ENCODE results near the gene NMUR1. TPM values are rescaled to one million over a fixed set of nuclear protein-coding genes. Genes with fewer than 3 reads are reported as not detected.
A peak's percentile ranks its signal among the peaks of the same experiment; 100 is the strongest.

The NMUR1 gene
- total RNA-seq, 2 experiments from 2014 or later = 0.11 to 0.14 TPM

- Histone ChIP-seq H3K27ac (ENCODE audit: low read depth in 1 of 2, low read length in 2 of 2) (peak overlapping the region; percentile 70 to 88), H3K9me3 (ENCODE audit: control insufficient read depth in 1 of 2, insufficient read depth in 1 of 2, low read length in 2 of 2) (no peaks in the 10 kb centered on the region), H3K4me1 (ENCODE audit: insufficient read depth, low read length) (peaks cover 21% of the 10 kb centered on the region), H3K4me3 (ENCODE audit: low read length) (peak overlapping the region; percentile 78), H3K36me3 (ENCODE audit: insufficient read depth, low read length) (no peaks in the 10 kb centered on the region), H3K27me3 (ENCODE audit: control insufficient read depth in 1 of 2, insufficient read depth in 2 of 2, low read length in 2 of 2) (no peaks in the 10 kb centered on the region)
- Mint-ChIP-seq H3K4me3 (peak overlapping the region; percentile 78), H3K4me1 (ENCODE audit: low read depth) (peaks cover 11% of the 10 kb centered on the region), H3K27ac (peak overlapping the region; percentile 87), H3K9me3 (no peaks in the 10 kb centered on the region), H3K36me3 (ENCODE audit: low read depth) (no peaks in the 10 kb centered on the region), H3K27me3 (no peaks in the 10 kb centered on the region)
- ATAC-seq (ENCODE audit: poor library complexity) (peak; percentile 77), DNase-seq (peak; percentile 46 to 85 (median 65))
- ChIA-PET POLR2A (interaction anchor here (0.7 to 5.4 kb wide), 13 partner anchors 10 to 225 kb away, joined by 3 to 174 read pairs (median 5); partner anchors contain the start of genes NCL and PTMA), CTCF (interaction anchor here (0.7 to 3.0 kb wide), 16 partner anchors 9 to 118 kb away, joined by 3 to 23 read pairs (median 4); partner anchors contain the start of gene NCL)
- peak; percentile 91 for TF ChIP-seq CTCF (IDR thresholded peaks at IDR 0.05)
- intact Hi-C loops (cut with DNase I, micrococcal nuclease) = loop anchor here (1.0 to 5.0 kb wide), 5 partner anchors 18 to 119 kb away; partner anchors contain the start of gene NCL (in 2 of the 2)
These were observed 47.3 kb downstream of the NMUR1 start for GRCh38 chr2:231482806-231483391.

- Histone ChIP-seq H3K27ac (ENCODE audit: low read depth in 1 of 2, low read length in 2 of 2) (no peak overlapping the region), H3K4me1 (ENCODE audit: insufficient read depth, low read length) (peaks cover 21% of the 10 kb centered on the region), H3K9me3 (ENCODE audit: control insufficient read depth in 1 of 2, insufficient read depth in 1 of 2, low read length in 2 of 2) (no peaks in the 10 kb centered on the region), H3K27me3 (ENCODE audit: control insufficient read depth in 1 of 2, insufficient read depth in 2 of 2, low read length in 2 of 2) (no peaks in the 10 kb centered on the region), H3K4me3 (ENCODE audit: low read length) (no peak overlapping the region), H3K36me3 (ENCODE audit: insufficient read depth, low read length) (no peaks in the 10 kb centered on the region)
- no peak overlapping the region for H3K27ac Mint-ChIP-seq
- ATAC-seq (ENCODE audit: poor library complexity) (no peak), DNase-seq (no peak)
- no peak for TF ChIP-seq CTCF (IDR thresholded peaks at IDR 0.05)
- CTCF ChIA-PET = interaction anchor here (0.8 kb wide), 1 partner anchor 35 kb away, joined by 3 read pairs; no protein-coding TSS in a partner anchor
- H3K4me3 Mint-ChIP-seq = no peak overlapping the region
- no peaks in the 10 kb centered on the region for H3K27me3 Mint-ChIP-seq
- H3K4me1 Mint-ChIP-seq (ENCODE audit: low read depth) = peaks cover 5% of the 10 kb centered on the region
- no peaks in the 10 kb centered on the region for H3K36me3 Mint-ChIP-seq (ENCODE audit: low read depth)
- POLR2A ChIA-PET = interaction anchor here (5.4 kb wide), 1 partner anchor 15 kb away, joined by 174 read pairs; the partner anchor contains the start of gene NCL
- no peaks in the 10 kb centered on the region for H3K9me3 Mint-ChIP-seq
- intact Hi-C loops (cut with DNase I, micrococcal nuclease) = loop anchor here in 1 of 2 experiments (5.0 kb wide), 1 partner anchor 122 kb away; no protein-coding TSS in a partner anchor
These were observed 49.5 kb downstream of the NMUR1 start for GRCh38 chr2:231480781-231481180.

GRCh38 chr2:231479455-231479854 is 50.8 kb downstream of the NMUR1 start:
- no peaks in the 10 kb centered on the region for H3K9me3 Mint-ChIP-seq
- peaks cover 5% of the 10 kb centered on the region for H3K4me1 Mint-ChIP-seq (ENCODE audit: low read depth)
- H3K9me3 ChIP-seq (ENCODE audit: control insufficient read depth in 1 of 2, insufficient read depth in 1 of 2, low read length in 2 of 2) = no peaks in the 10 kb centered on the region
- H3K36me3 ChIP-seq (ENCODE audit: insufficient read depth, low read length) = no peaks in the 10 kb centered on the region
- ChIA-PET CTCF (no interaction called here), POLR2A (interaction anchor here (5.4 kb wide), 1 partner anchor 13 kb away, joined by 174 read pairs; the partner anchor contains the start of gene NCL)
- H3K27me3 ChIP-seq (ENCODE audit: control insufficient read depth in 1 of 2, insufficient read depth in 2 of 2, low read length in 2 of 2) = no peaks in the 10 kb centered on the region
- H3K27ac ChIP-seq (ENCODE audit: low read depth in 1 of 2, low read length in 2 of 2) = no peak overlapping the region
- H3K36me3 Mint-ChIP-seq (ENCODE audit: low read depth) = no peaks in the 10 kb centered on the region
- no peak overlapping the region for H3K4me3 Mint-ChIP-seq
- ATAC-seq (ENCODE audit: poor library complexity) (no peak), DNase-seq (no peak)
- intact Hi-C loops (cut with DNase I, micrococcal nuclease) = no loop called here
- H3K27ac Mint-ChIP-seq = no peak overlapping the region
- no peaks in the 10 kb centered on the region for H3K27me3 Mint-ChIP-seq
- H3K4me3 ChIP-seq (ENCODE audit: low read length) = no peak overlapping the region
- H3K4me1 ChIP-seq (ENCODE audit: insufficient read depth, low read length) = peaks cover 21% of the 10 kb centered on the region
- no peak for TF ChIP-seq CTCF (IDR thresholded peaks at IDR 0.05)
